Body of pancreas (tissue), 4 donors: ENCODE measurements around the gene KIAA0319L. TPM values are rescaled to one million over a fixed set of nuclear protein-coding genes. Genes with fewer than 3 reads are reported as not detected.
"Not testable (repeated sequence)": the region's sequence is repeated elsewhere in the genome, so short reads cannot be mapped to it uniquely, and the experiment has no call there.

Source experiments
- ATAC-seq: fragments of 150-250 bp; one replicate; pipeline ENCODE4 v1.9.1; 2016
- DNase-seq, 4 donors: peaks; one replicate each; pipeline ENCODE4 v3.0.0-alpha.2; 2019
- H3K27ac ChIP-seq, 4 donors: fragments of 200-600 bp; sonication (generic); 1 replicate in 3 of 4; 2 replicates in 1 of 4; pipeline versions ENCODE4 v1.5.1 to v1.6.1; 2016 to 2019; ENCODE audit warnings: mild to moderate bottlenecking in 1 of 4, mixed read lengths in 1 of 4, moderate library complexity in 1 of 4
- H3K27me3 ChIP-seq, 2 donors: fragments of 200-600 bp; sonication (generic); one replicate each; pipeline ENCODE4 v1.6.0; 2016; ENCODE audit warnings: mild to moderate bottlenecking in 1 of 2
- H3K36me3 ChIP-seq, 2 donors: fragments of 200-600 bp; sonication (generic); replicated peaks in 1 of 2; 2 replicates each; pipeline ENCODE4 v1.5.1; 2016; ENCODE audit warnings: low read depth in 2 of 2; ENCODE audit not compliant: insufficient read depth in 1 of 2
- H3K4me1 ChIP-seq: fragments of 200-600 bp; sonication (generic); one replicate; pipeline ENCODE4 v1.6.0; 2016
- H3K4me3 ChIP-seq, 2 donors: fragments of 200-600 bp; sonication (generic); 1 replicate in 1 of 2; 2 replicates in 1 of 2; pipeline ENCODE4 v1.5.1; 2016 to 2019
- H3K9me3 ChIP-seq, 3 donors: fragments of 200-600 bp; sonication (generic); 1 replicate in 2 of 3; 2 replicates in 1 of 3; pipeline ENCODE4 v1.5.1; 2016
- POLR2A ChIP-seq, 3 donors: fragments of 450-650 bp; IDR thresholded peaks; one replicate each; pipeline ENCODE4 v1.6.1; 2016; ENCODE audit warnings: antibody characterized with exemption in 3 of 3, mild to moderate bottlenecking in 2 of 3
- WGBS, 2 donors: methylation state at CpG; one replicate each; pipeline ENCODE4 v1.1.5; 2017; 5-methylcytosine and 5-hydroxymethylcytosine counted together
- intact Hi-C: fragments of 100-400 bp; cut with DNase I; formaldehyde crosslinking; loops from one replicate; pipeline ENCODE4 v1.15.1; 2023
- total RNA-seq, 2 donors: library from RNA; depleted of rRNA; stranded (reverse); fragments of >200 nt; gene quantifications; one replicate each; pipeline ENCODE4 v1.1.0, GENCODE V29; 2016
- TF ChIP-seq, protein P1 (sequence below), 7 experiments: fragments of 450-650 bp in 4 of 7; fragments of 200-600 bp in 3 of 7; sonication (generic) in 3 of 7; IDR thresholded peaks; one replicate each; pipeline ENCODE4 v1.5.1; 2016 to 2019; ENCODE audit warnings: antibody characterized with exemption in 7 of 7

The KIAA0319L gene
- total RNA-seq, 2 donors from 2014 or later: 61.0 to 74.5 TPM

DNA sequence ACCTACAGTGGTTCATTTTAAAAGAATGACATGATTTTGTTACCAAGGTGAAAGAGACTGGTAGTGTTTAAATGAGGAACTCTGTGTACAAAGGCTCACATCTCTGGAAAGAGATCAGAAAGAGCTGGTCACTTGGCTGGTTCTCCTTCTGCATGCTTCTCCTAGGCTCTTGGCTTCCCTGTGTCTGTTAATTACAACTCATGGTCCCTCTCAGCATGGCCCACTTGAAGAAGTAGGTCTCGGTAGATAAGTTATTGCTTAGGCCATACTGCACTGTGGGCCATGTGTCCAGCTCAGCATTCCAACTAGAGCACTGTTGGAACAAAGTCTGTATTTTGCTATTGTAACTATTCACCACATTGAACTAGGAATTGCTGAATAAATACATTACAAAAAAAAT is 91.1 kb downstream of the KIAA0319L start:
- H3K27ac ChIP-seq: no peak overlapping the region
- WGBS, 2 donors: 96 to 100% methylated on average over 1 of the region's 1 CpG
- H3K4me3 ChIP-seq: no peak overlapping the region
- H3K27me3 ChIP-seq: no peaks in the 10 kb centered on the region
- DNase-seq (no peak), ATAC-seq (no peak)
- no peaks in the 10 kb centered on the region for H3K4me1 ChIP-seq
- H3K9me3 ChIP-seq: no peaks in the 10 kb centered on the region
- TF ChIP-seq POLR2A (IDR thresholded peaks at IDR 0.05): no peak
- TF ChIP-seq, protein P1, sequence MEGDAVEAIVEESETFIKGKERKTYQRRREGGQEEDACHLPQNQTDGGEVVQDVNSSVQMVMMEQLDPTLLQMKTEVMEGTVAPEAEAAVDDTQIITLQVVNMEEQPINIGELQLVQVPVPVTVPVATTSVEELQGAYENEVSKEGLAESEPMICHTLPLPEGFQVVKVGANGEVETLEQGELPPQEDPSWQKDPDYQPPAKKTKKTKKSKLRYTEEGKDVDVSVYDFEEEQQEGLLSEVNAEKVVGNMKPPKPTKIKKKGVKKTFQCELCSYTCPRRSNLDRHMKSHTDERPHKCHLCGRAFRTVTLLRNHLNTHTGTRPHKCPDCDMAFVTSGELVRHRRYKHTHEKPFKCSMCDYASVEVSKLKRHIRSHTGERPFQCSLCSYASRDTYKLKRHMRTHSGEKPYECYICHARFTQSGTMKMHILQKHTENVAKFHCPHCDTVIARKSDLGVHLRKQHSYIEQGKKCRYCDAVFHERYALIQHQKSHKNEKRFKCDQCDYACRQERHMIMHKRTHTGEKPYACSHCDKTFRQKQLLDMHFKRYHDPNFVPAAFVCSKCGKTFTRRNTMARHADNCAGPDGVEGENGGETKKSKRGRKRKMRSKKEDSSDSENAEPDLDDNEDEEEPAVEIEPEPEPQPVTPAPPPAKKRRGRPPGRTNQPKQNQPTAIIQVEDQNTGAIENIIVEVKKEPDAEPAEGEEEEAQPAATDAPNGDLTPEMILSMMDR (IDR thresholded peaks at IDR 0.05): no peak
- intact Hi-C loops: no loop called here
- H3K36me3 ChIP-seq: peaks cover 9 to 14% of the 10 kb centered on the region in 2 donors

- peaks cover 9 to 13% of the 10 kb centered on the region in 2 donors for H3K36me3 ChIP-seq
- H3K9me3 ChIP-seq, DNase-seq, intact Hi-C loops, H3K4me1 ChIP-seq, H3K4me3 ChIP-seq, H3K27me3 ChIP-seq, H3K27ac ChIP-seq, ATAC-seq: not testable (repeated sequence)
- WGBS, 2 donors: 93 to 100% methylated on average over 2 of the region's 2 CpGs
Observed at GRCh38 chr1:35463749-35464148, 93.5 kb downstream of the KIAA0319L start.

DNA sequence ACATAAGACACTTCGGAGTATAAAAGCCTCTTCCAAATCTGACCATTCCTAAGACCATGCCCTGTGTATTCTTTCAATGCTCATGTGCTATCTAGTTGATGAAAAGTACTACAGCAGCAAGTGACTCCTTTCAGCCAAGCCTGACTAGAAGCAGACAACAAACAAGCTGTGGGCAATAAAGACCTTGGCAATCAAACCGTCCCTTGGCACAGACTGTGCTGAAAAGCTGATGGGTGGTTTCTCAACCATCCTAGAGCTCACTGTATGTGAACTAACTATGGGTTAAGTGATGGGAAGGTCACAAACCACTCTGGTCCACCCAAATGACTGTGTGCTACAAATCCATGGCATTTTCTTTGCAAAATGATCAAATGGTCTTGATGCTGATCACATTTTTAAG is 94.0 kb downstream of the KIAA0319L start:
- DNase-seq (no peak), ATAC-seq (no peak)
- H3K4me1 ChIP-seq: no peaks in the 10 kb centered on the region
- no peak overlapping the region for H3K27ac ChIP-seq
- no peaks in the 10 kb centered on the region for H3K27me3 ChIP-seq
- no peaks in the 10 kb centered on the region for H3K9me3 ChIP-seq
- H3K36me3 ChIP-seq: peaks cover 9 to 13% of the 10 kb centered on the region in 2 donors
- intact Hi-C loops: no loop called here
- TF ChIP-seq, protein P1 (IDR thresholded peaks at IDR 0.05): no peak
- no peak for TF ChIP-seq POLR2A (IDR thresholded peaks at IDR 0.05)
- 77 to 92% methylated on average over 2 of the region's 2 CpGs for WGBS, 2 donors
- no peak overlapping the region for H3K4me3 ChIP-seq

DNA sequence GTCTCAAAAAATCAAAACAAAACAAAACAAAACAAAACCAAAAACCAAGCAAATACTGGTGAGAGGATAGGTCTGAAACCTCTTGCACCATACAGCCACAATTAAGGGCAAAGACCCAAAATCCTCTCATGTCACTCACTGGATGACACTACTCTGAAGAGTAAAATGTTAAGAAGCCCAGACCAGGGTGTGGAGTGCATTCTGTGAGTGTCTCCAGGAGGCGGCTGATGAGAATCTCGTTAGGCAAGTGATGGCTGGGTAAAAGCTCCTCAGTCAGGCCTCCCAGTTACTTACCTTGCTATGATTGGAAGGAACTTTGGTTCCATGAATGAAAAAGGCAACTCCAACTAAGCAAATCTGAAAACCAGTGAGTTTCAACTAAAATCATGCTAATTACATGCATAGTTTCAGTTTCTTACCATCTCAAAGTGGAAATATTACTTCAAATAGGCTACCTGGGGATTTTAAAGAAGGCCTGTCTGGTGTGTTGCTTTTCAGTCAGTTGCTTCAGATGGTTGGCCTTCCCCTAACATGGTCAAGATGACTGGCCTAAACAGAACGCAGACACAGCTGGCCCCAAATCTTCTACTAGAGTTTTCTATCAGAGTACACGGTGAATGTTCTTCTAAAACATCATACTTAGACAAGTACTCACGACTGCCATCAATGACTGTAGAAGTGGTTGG is 95.1 kb downstream of the KIAA0319L start:
- DNase-seq: no peak
- no peak for ATAC-seq
- 77 to 90% methylated on average over 5 of the region's 5 CpGs for WGBS, 2 donors
- intact Hi-C loops: no loop called here
- Histone ChIP-seq H3K27ac (no peak overlapping the region), H3K36me3 (peaks cover 9 to 13% of the 10 kb centered on the region in 2 donors), H3K27me3 (no peaks in the 10 kb centered on the region), H3K4me3 (no peak overlapping the region), H3K9me3 (no peaks in the 10 kb centered on the region), H3K4me1 (no peaks in the 10 kb centered on the region)
- no peak for TF ChIP-seq POLR2A (IDR thresholded peaks at IDR 0.05)
- TF ChIP-seq, protein P1 (IDR thresholded peaks at IDR 0.05): no peak

DNA sequence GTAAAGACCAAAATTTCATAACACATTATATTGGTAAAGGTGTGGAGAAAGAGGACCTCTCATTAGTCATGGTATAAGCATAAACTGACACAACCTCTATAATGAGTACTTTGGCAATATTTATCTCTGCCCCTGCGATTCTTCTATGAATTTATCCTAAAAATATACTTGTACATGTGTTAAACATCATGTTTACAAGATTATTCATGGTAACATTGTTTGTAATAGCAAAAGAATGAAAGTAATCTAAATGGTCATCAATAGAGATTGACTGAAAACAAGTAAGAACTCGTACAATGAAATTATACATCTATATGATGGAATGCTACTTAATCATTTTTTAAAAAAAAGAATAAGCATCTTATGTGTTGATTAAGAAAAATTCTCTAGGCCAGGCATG is 96.4 kb downstream of the KIAA0319L start:
- no peaks in the 10 kb centered on the region for H3K27me3 ChIP-seq
- H3K4me1 ChIP-seq: no peaks in the 10 kb centered on the region
- peaks cover 9 to 11% of the 10 kb centered on the region in 2 donors for H3K36me3 ChIP-seq
- no peak overlapping the region for H3K4me3 ChIP-seq
- WGBS, 2 donors: 94 to 95% methylated on average over 2 of the region's 2 CpGs
- no peak overlapping the region for H3K27ac ChIP-seq
- DNase-seq (no peak), ATAC-seq (no peak)
- H3K9me3 ChIP-seq: no peaks in the 10 kb centered on the region
- TF ChIP-seq, protein P1 (IDR thresholded peaks at IDR 0.05): no peak
- no peak for TF ChIP-seq POLR2A (IDR thresholded peaks at IDR 0.05)
- intact Hi-C loops: no loop called here
